Right lobe of liver (tissue), 6 donors: Measurements from ENCODE around the gene MED31. TPM values are rescaled to one million over a fixed set of nuclear protein-coding genes. Genes with fewer than 3 reads are reported as not detected.

ENCODE experiments used
- ATAC-seq, 4 donors: fragments of 200-7000 bp; cut with Tn5 transposase; one replicate each; pipeline ENCODE4 v1.9.1; 2020; ENCODE audit warnings: mild to moderate bottlenecking in 4 of 4, moderate library complexity in 4 of 4
- DNase-seq, 3 donors: peaks; one replicate each; pipeline ENCODE4 v3.0.0-alpha.2; 2020
- H3K27ac ChIP-seq, 3 donors: fragments of 200-600 bp; one replicate each; pipeline ENCODE4 v1.8.0; 2022
- H3K27me3 ChIP-seq, 2 donors: fragments of 200-600 bp; one replicate each; pipeline ENCODE4 v1.8.0; 2022
- H3K36me3 ChIP-seq, 4 donors: fragments of 200-600 bp; sonication (generic) in 1 of 4; one replicate each; pipeline versions ENCODE4 v1.5.1 to v1.8.0; 2017 to 2022; ENCODE audit warnings: control low read depth in 1 of 4
- H3K4me1 ChIP-seq, 4 donors: fragments of 200-600 bp; sonication (generic) in 1 of 4; one replicate each; pipeline versions ENCODE4 v1.5.1 to v1.8.0; 2017 to 2022; ENCODE audit warnings: control low read depth in 1 of 4
- H3K4me3 ChIP-seq, 3 donors: fragments of 200-600 bp; one replicate each; pipeline ENCODE4 v1.8.0; 2022
- H3K9me3 ChIP-seq, 4 donors: fragments of 200-600 bp; sonication (generic) in 1 of 4; one replicate each; pipeline versions ENCODE4 v1.5.1 to v1.8.0; 2017 to 2022; ENCODE audit warnings: control low read depth in 1 of 4
- POLR2A ChIP-seq: fragments of 450-650 bp; IDR thresholded peaks from one replicate; pipeline ENCODE4 v1.6.1; 2017; ENCODE audit warnings: antibody characterized with exemption, mild to moderate bottlenecking
- WGBS: methylation state at CpG from one replicate; pipeline ENCODE4 v1.1.6; 2018; ENCODE audit warnings: low coverage, low lambda C conversion rate; ENCODE audit not compliant: insufficient coverage; ENCODE audit errors: missing lambda C conversion rate; 5-methylcytosine and 5-hydroxymethylcytosine counted together
- intact Hi-C, 2 donors: fragments of 100-400 bp; cut with DNase I; formaldehyde crosslinking; loops; one replicate each; pipeline versions ENCODE4 v1.11.2 to v1.14.1; 2022
- total RNA-seq, 6 experiments: library from RNA; depleted of rRNA in 2 of 6; stranded (reverse); fragments of >200 nt in 2 of 6; fragmentation: NEBNext Ultra II Directional in 3 of 6; extraction: Animal tissue kit (Norgen Biotek cat#: 25700) in 3 of 6; gene quantifications; one replicate each; pipeline versions ENCODE4 v1.1.0 to v1.2.4, GENCODE V29; 2016 to 2023
- TF ChIP-seq, protein P1 (sequence below), 4 donors: fragments of 200-600 bp in 3 of 4; fragments of 450-650 bp in 1 of 4; IDR thresholded peaks; one replicate each; pipeline versions ENCODE4 v1.5.1 to v1.8.0; 2016 to 2022; ENCODE audit warnings: antibody characterized with exemption in 4 of 4, mild to moderate bottlenecking in 2 of 4
- donor health status: DM: no; HTN: yes; CAD: no.
- donor health status: DM: no; HTN: no; CAD: no.
- donor health status: DM: no; HTN: no; CAD: no.
- donor health status: DM: no; HTN: yes; CAD: no.
- donor health status: DM: no; HTN: yes; CAD: no.

MED31 gene
- total RNA-seq, 6 experiments from 2014 or later, result 3.5 to 10.7 (median 7.4) TPM

DNA sequence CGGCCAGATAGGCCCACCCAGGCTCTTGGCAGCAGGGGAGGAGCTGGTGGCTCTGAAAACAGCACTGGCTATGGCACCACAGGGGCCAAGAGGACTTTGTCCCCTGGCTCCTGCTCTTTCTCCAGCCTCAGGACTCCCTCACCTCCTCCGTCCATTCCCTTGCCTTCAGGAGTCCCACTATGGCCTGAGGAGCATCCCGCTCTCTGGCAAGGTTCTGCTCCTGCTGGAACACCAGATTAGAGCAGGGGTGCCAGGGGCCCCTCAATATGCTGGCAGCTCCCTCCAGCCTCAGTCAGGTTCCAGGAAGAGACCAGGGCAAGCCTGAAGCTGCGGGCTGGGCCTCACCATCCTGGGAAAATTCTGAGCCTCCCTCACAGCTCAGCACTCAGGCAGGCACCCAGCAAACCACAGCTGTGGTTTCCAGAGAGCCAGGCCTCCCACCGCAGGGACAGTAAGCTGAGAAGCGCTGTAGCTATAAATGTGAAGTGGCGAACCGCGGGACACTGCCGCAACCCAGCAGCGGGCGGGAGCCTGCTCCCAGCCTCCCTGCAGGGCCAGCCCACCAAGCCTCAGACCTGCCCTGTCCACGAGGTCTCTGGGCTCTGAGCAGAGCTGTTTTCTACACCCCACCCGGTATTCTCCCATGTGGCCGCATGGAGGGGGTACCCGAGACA, 25.9 kb upstream of the MED31 start:
- no peak for TF ChIP-seq POLR2A
- TF ChIP-seq, protein P1, sequence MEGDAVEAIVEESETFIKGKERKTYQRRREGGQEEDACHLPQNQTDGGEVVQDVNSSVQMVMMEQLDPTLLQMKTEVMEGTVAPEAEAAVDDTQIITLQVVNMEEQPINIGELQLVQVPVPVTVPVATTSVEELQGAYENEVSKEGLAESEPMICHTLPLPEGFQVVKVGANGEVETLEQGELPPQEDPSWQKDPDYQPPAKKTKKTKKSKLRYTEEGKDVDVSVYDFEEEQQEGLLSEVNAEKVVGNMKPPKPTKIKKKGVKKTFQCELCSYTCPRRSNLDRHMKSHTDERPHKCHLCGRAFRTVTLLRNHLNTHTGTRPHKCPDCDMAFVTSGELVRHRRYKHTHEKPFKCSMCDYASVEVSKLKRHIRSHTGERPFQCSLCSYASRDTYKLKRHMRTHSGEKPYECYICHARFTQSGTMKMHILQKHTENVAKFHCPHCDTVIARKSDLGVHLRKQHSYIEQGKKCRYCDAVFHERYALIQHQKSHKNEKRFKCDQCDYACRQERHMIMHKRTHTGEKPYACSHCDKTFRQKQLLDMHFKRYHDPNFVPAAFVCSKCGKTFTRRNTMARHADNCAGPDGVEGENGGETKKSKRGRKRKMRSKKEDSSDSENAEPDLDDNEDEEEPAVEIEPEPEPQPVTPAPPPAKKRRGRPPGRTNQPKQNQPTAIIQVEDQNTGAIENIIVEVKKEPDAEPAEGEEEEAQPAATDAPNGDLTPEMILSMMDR (IDR thresholded peaks at IDR 0.05), result no peak
- Histone ChIP-seq H3K27ac (no peak overlapping the region), H3K4me3 (no peak overlapping the region), H3K4me1 (peaks cover 0 to 21% (median 3%) of the 10 kb centered on the region in 4 donors), H3K9me3 (no peaks in the 10 kb centered on the region), H3K27me3 (no peaks in the 10 kb centered on the region), H3K36me3 (no peaks in the 10 kb centered on the region)
- DNase-seq, result peak in 1 of 3 donors; percentile 65
- intact Hi-C loops, result no loop called here
- WGBS, result 40% methylated on average over 2 of the region's 16 CpGs
- ATAC-seq, result peak; percentile 68 to 90 (median 84)

- no peak for DNase-seq
- peak in 1 of 4 donors; percentile 12 for ATAC-seq
- Histone ChIP-seq H3K36me3 (no peaks in the 10 kb centered on the region), H3K4me3 (no peak overlapping the region), H3K27ac (no peak overlapping the region), H3K27me3 (no peaks in the 10 kb centered on the region), H3K9me3 (no peaks in the 10 kb centered on the region), H3K4me1 (peaks cover 0 to 16% (median 3%) of the 10 kb centered on the region in 4 donors)
- TF ChIP-seq, protein P1 (IDR thresholded peaks at IDR 0.05), result no peak
- TF ChIP-seq POLR2A, result no peak
- WGBS, result 20% methylated on average over 2 of the region's 6 CpGs
- intact Hi-C loops, result no loop called here
Measured at GRCh38 chr17:6676802-6677157, 25.4 kb upstream of the MED31 start.

DNA sequence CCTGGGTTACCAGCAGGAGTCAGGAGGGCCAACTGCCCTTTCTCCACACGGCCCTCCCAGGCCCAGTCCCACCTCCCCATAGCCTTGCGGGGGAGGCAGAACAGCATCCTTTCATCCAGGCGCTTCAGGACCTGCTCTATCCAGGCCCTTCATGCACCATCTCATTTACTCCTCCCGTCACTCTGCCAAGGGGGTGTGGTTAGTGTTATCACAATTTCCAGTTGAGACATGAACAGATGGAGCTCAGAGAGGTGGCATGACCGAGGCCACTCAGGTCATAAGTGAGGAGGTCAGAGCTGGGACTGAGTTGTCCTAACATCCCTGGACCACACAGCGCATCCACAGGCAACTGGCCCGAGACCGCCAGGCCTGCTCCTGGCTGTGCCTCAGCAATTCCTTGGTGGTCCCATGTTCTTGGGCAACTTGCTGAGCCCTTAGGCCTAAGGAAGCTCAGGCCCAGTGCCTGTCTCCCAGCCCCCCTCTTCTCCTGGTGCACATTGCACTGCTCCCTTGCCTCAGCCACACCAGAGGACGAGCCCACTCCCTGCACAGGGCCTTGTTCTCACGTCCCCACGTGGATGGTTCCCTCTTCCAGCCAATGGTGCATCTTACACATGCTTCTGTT, 23.9 kb upstream of the MED31 start:
- Histone ChIP-seq H3K27me3 (no peaks in the 10 kb centered on the region), H3K36me3 (no peaks in the 10 kb centered on the region), H3K4me3 (no peak overlapping the region), H3K9me3 (no peaks in the 10 kb centered on the region), H3K27ac (no peak overlapping the region), H3K4me1 (peaks cover 0 to 10% (median 3%) of the 10 kb centered on the region in 4 donors)
- 100% methylated on average over 1 of the region's 11 CpGs for WGBS
- TF ChIP-seq, protein P1 (IDR thresholded peaks at IDR 0.05), result no peak
- TF ChIP-seq POLR2A, result no peak
- ATAC-seq (peak in 1 of 4 donors; percentile 10), DNase-seq (no peak)
- intact Hi-C loops, result no loop called here

GRCh38 chr17:6674586-6674985, 23.2 kb upstream of the MED31 start:
- no peak for DNase-seq
- intact Hi-C loops, result no loop called here
- Histone ChIP-seq H3K27me3 (no peaks in the 10 kb centered on the region), H3K4me1 (peaks cover 0 to 10% (median 3%) of the 10 kb centered on the region in 4 donors), H3K9me3 (no peaks in the 10 kb centered on the region), H3K27ac (no peak overlapping the region), H3K36me3 (no peaks in the 10 kb centered on the region), H3K4me3 (no peak overlapping the region)
- no peak for ATAC-seq
- TF ChIP-seq, protein P1 (IDR thresholded peaks at IDR 0.05), result no peak
- TF ChIP-seq POLR2A, result no peak
- 95% methylated on average over 2 of the region's 13 CpGs for WGBS
